A673 (cell line): Measurements from ENCODE around the gene MDGA2. TPM values are rescaled to one million over a fixed set of nuclear protein-coding genes. Genes with fewer than 3 reads are reported as not detected.

Experiments
- BruUV-seq: library from RNA; stranded (reverse); fragments of 400-500 nt; replicated peaks from 2 replicates; lab custom pipeline; 2021; lab: Mats Ljungman, UMichigan
- CTCF ChIA-PET: fragments of 300-600 bp; sonication (Branson Sonifier 250); formaldehyde crosslinking; loops from one replicate; lab custom pipeline; 2022; ENCODE audit warnings: antibody characterized with exemption; lab: Charles Lee
- POLR2A ChIA-PET: fragments of 300-600 bp; sonication (Branson Sonifier 250); formaldehyde crosslinking; loops from one replicate; lab custom pipeline; 2022; ENCODE audit warnings: antibody characterized with exemption; ENCODE audit not compliant: low non-redundant PET; lab: Charles Lee
- DNase-seq: peaks from one replicate; pipeline ENCODE4 v3.0.0-alpha.2; 2015; ENCODE audit warnings: low spot score
- H3K27ac ChIP-seq: fragments of 200-600 bp; sonication (generic); 2 replicates; pipeline ENCODE4 v1.5.1; 2016; ENCODE audit warnings: mixed run types, low read depth, mild to moderate bottlenecking, mixed read lengths, antibody characterized with exemption, low read length; ENCODE audit not compliant: poor library complexity, severe bottlenecking
- H3K27me3 ChIP-seq: fragments of 200-600 bp; sonication (generic); replicated peaks from 2 replicates; pipeline ENCODE4 v1.6.1; 2017; ENCODE audit warnings: mixed run types, low read depth, mild to moderate bottlenecking, mixed read lengths, antibody characterized with exemption, low read length; ENCODE audit not compliant: insufficient read depth, poor library complexity
- H3K36me3 ChIP-seq: fragments of 200-600 bp; sonication (generic); 2 replicates; pipeline ENCODE4 v1.6.1; 2016; ENCODE audit warnings: mixed run types, mild to moderate bottlenecking, mixed read lengths, antibody characterized with exemption, low read length; ENCODE audit not compliant: insufficient read depth, poor library complexity, severe bottlenecking
- H3K4me1 ChIP-seq: fragments of 200-600 bp; sonication (generic); 2 replicates; pipeline ENCODE4 v1.6.1; 2017; ENCODE audit warnings: mixed run types, mild to moderate bottlenecking, mixed read lengths, antibody characterized with exemption, low read length; ENCODE audit not compliant: insufficient read depth, poor library complexity, severe bottlenecking
- H3K4me3 ChIP-seq: fragments of 200-600 bp; sonication (generic); 2 replicates; pipeline ENCODE4 v1.5.1; 2016; ENCODE audit warnings: low read depth, mixed run types, mild to moderate bottlenecking, mixed read lengths, low read length; ENCODE audit not compliant: poor library complexity, severe bottlenecking
- H3K9me3 ChIP-seq: fragments of 200-600 bp; sonication (generic); 2 replicates; pipeline ENCODE4 v1.6.1; 2016; ENCODE audit warnings: mixed run types, low read depth, mild to moderate bottlenecking, mixed read lengths, antibody characterized with exemption, low read length; ENCODE audit not compliant: poor library complexity, severe bottlenecking
- EZH2 ChIP-seq: fragments of 200-600 bp; sonication (generic); IDR thresholded peaks from 2 replicates; pipeline ENCODE4 v1.6.1; 2017; ENCODE audit warnings: borderline replicate concordance, low read depth, mild to moderate bottlenecking, mixed read lengths, antibody characterized with exemption, low read length; ENCODE audit not compliant: poor library complexity, severe bottlenecking
- intact Hi-C: fragments of 100-400 bp; cut with micrococcal nuclease; formaldehyde crosslinking; loops from one replicate; pipeline ENCODE4 v1.10.0; 2022; ENCODE audit not compliant: unreplicated experiment
- total RNA-seq: library from RNA; stranded (reverse); gene quantifications from 2 replicates; pipeline ENCODE4 v1.2.3, GENCODE V29; 2021
- TF ChIP-seq, protein P1 (sequence below): fragments of 300-800, 200-600 bp; sonication (generic); conservative IDR thresholded peaks from 2 replicates; pipeline ENCODE4 v1.5.1; 2017; ENCODE audit warnings: low read depth, mild to moderate bottlenecking, antibody characterized with exemption, low read length, moderate library complexity, mixed read lengths

Gene MDGA2
- total RNA-seq, 1 experiment from 2014 or later = not detected

DNA sequence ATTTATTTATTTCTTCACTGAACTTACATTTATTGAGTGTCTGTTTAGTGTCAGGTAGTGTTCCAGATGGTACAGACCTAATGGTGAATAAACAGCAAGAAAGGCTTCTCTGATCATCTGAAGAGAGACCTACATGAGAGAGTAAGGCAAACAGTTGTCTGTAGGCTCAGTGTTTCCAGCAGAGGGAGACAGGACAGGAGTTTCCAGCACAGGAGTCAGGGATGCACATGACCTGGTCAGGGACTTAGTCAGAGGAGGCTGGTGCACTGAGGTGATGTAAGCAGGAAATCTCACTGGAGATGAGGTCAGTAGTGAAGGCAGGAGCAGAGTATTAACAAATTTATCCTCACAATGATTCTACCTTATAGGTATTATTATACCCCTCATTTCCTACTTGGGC is 233.2 kb downstream of the MDGA2 start:
- POLR2A ChIA-PET = no interaction called here
- no peaks in the 10 kb centered on the region for H3K9me3 ChIP-seq
- TF ChIP-seq, protein P1, sequence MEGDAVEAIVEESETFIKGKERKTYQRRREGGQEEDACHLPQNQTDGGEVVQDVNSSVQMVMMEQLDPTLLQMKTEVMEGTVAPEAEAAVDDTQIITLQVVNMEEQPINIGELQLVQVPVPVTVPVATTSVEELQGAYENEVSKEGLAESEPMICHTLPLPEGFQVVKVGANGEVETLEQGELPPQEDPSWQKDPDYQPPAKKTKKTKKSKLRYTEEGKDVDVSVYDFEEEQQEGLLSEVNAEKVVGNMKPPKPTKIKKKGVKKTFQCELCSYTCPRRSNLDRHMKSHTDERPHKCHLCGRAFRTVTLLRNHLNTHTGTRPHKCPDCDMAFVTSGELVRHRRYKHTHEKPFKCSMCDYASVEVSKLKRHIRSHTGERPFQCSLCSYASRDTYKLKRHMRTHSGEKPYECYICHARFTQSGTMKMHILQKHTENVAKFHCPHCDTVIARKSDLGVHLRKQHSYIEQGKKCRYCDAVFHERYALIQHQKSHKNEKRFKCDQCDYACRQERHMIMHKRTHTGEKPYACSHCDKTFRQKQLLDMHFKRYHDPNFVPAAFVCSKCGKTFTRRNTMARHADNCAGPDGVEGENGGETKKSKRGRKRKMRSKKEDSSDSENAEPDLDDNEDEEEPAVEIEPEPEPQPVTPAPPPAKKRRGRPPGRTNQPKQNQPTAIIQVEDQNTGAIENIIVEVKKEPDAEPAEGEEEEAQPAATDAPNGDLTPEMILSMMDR = no peak
- no peak for TF ChIP-seq EZH2
- H3K36me3 ChIP-seq = no peaks in the 10 kb centered on the region
- CTCF ChIA-PET = no interaction called here
- BruUV-seq = no TSS peak
- intact Hi-C loops = no loop called here
- no peak for DNase-seq
- no peak overlapping the region for H3K27ac ChIP-seq
- H3K4me1 ChIP-seq = peaks cover 8% of the 10 kb centered on the region
- no peaks in the 10 kb centered on the region for H3K27me3 ChIP-seq
- H3K4me3 ChIP-seq = no peak overlapping the region

DNA sequence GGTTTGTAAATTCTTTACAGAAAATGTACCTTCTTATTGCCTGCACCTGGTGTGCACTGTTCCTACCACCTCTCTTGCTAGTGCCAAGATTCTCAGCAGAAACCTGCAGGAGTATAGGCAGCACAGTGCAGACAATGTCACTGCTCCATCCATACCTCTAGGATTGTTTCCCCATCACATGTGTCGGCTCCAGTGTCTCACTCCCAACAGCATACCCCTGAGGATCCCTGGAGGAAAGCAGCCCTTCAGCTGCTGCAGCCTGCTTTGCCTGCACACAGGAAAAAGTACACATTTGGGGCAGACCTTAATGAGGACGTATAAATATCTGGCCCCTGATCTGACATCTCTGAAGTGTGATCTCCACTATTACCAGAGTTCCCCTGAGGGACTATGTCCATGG is 235.5 kb downstream of the MDGA2 start:
- Histone ChIP-seq H3K9me3 (no peaks in the 10 kb centered on the region), H3K4me3 (no peak overlapping the region), H3K27ac (no peak overlapping the region), H3K27me3 (no peaks in the 10 kb centered on the region), H3K4me1 (peaks cover 8% of the 10 kb centered on the region), H3K36me3 (no peaks in the 10 kb centered on the region)
- POLR2A ChIA-PET = no interaction called here
- intact Hi-C loops = no loop called here
- no TSS peak for BruUV-seq
- DNase-seq = no peak
- TF ChIP-seq, protein P1 = no peak
- no peak for TF ChIP-seq EZH2
- CTCF ChIA-PET = no interaction called here

DNA sequence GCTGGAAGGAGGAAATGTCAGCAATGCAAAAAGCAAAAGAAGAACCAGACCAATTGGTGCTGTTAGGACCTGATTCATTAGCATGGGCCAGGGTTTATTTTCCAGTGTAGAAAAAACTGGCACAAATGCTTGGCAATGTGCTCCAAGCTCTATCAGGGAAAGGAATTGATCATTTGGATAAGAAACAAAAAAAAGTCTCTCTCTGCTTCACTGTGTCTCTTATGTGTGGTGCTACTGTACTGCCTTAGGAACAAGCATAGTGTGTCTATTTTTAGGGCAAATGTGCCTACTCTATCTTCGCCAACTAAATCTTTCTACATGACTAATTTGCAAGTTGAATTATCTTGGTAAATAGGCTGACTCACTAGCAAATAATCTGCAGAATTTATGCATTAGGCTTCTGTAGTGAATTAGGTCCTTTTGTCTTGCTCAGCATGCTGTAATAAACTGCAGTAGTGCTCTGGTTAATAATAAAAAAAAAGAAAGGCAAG is 236.7 kb downstream of the MDGA2 start:
- Histone ChIP-seq H3K4me3 (no peak overlapping the region), H3K27me3 (no peaks in the 10 kb centered on the region), H3K27ac (no peak overlapping the region), H3K9me3 (no peaks in the 10 kb centered on the region), H3K4me1 (peaks cover 8% of the 10 kb centered on the region), H3K36me3 (no peaks in the 10 kb centered on the region)
- POLR2A ChIA-PET = no interaction called here
- peak; percentile 81 for DNase-seq
- CTCF ChIA-PET = no interaction called here
- TF ChIP-seq, protein P1 = no peak
- TF ChIP-seq EZH2 = no peak
- BruUV-seq = no TSS peak
- intact Hi-C loops = no loop called here
